GM18526 (cell line): ENCODE measurements around the gene KLHL3.

Experiments
- POLR2A ChIP-seq: IDR thresholded peaks from 3 replicates; pipeline ENCODE4 v1.6.1; 2011; ENCODE audit not compliant: insufficient read length; ENCODE audit errors: extremely low read depth

The KLHL3 gene

GRCh38 chr5:137619191-137619870 is 116.6 kb downstream of the KLHL3 start:
- TF ChIP-seq POLR2A, result no peak

GRCh38 chr5:137618476-137618875 is 117.4 kb downstream of the KLHL3 start:
- TF ChIP-seq POLR2A, result no peak

GRCh38 chr5:137617528-137618205 is 118.2 kb downstream of the KLHL3 start:
- no peak for TF ChIP-seq POLR2A

- no peak for TF ChIP-seq POLR2A
These were observed 119.8 kb downstream of the KLHL3 start for GRCh38 chr5:137616046-137616445.

GRCh38 chr5:137615171-137615775 is 120.6 kb downstream of the KLHL3 start:
- TF ChIP-seq POLR2A, result no peak

GRCh38 chr5:137613554-137614265 is 122.2 kb downstream of the KLHL3 start:
- no peak for TF ChIP-seq POLR2A

GRCh38 chr5:137612576-137612975 is 123.3 kb downstream of the KLHL3 start:
- TF ChIP-seq POLR2A, result no peak

- TF ChIP-seq POLR2A, result no peak
These were observed 124.0 kb downstream of the KLHL3 start for GRCh38 chr5:137611794-137612435.

- TF ChIP-seq POLR2A, result no peak
These were observed 124.8 kb downstream of the KLHL3 start for GRCh38 chr5:137611011-137611580.

- TF ChIP-seq POLR2A, result no peak
These were observed 125.3 kb downstream of the KLHL3 start for GRCh38 chr5:137610598-137610997.

- no peak for TF ChIP-seq POLR2A
These were observed 126.8 kb downstream of the KLHL3 start for GRCh38 chr5:137609127-137609526.

GRCh38 chr5:137607771-137608170 is 128.1 kb downstream of the KLHL3 start:
- no peak for TF ChIP-seq POLR2A

- no peak for TF ChIP-seq POLR2A
These were observed 129.5 kb downstream of the KLHL3 start for GRCh38 chr5:137606401-137606800.

- no peak for TF ChIP-seq POLR2A
These were observed 130.5 kb downstream of the KLHL3 start for GRCh38 chr5:137605411-137605810.

- TF ChIP-seq POLR2A, result no peak
These were observed 131.4 kb downstream of the KLHL3 start for GRCh38 chr5:137604348-137605095.

- no peak for TF ChIP-seq POLR2A
These were observed 132.0 kb downstream of the KLHL3 start for GRCh38 chr5:137603891-137604290.
